KOPT-K1 (cell line): ENCODE results near the gene SERHL2.
A peak's percentile ranks its signal among the peaks of the same experiment; 100 is the strongest.

Source experiments
- H3K27ac ChIP-seq: fragments of 200-600 bp; sonication (generic); 2 replicates; pipeline ENCODE4 v1.5.1; 2016; ENCODE audit warnings: antibody characterized with exemption, mild to moderate bottlenecking, low read depth, low read length; ENCODE audit not compliant: poor library complexity, severe bottlenecking
- H3K36me3 ChIP-seq: fragments of 200-600 bp; sonication (generic); 2 replicates; pipeline ENCODE4 v1.5.1; 2017; ENCODE audit warnings: antibody characterized with exemption, mild to moderate bottlenecking, low read length, moderate library complexity; ENCODE audit not compliant: insufficient read depth
- H3K9me3 ChIP-seq: fragments of 200-600 bp; sonication (generic); 2 replicates; pipeline ENCODE4 v1.5.1; 2017; ENCODE audit warnings: antibody characterized with exemption, low read length, mild to moderate bottlenecking; ENCODE audit not compliant: insufficient read depth, poor library complexity, severe bottlenecking

SERHL2 gene

GRCh38 chr22:42617155-42617983 is 63.6 kb downstream of the SERHL2 start:
- Histone ChIP-seq H3K9me3 (no peaks in the 10 kb centered on the region), H3K27ac (peak overlapping the region; percentile 4), H3K36me3 (peaks cover 33% of the 10 kb centered on the region)

- no peaks in the 10 kb centered on the region for H3K9me3 ChIP-seq
- H3K36me3 ChIP-seq, result peaks cover 41% of the 10 kb centered on the region
- no peak overlapping the region for H3K27ac ChIP-seq
Measured at GRCh38 chr22:42619261-42620063, 65.7 kb downstream of the SERHL2 start.

GRCh38 chr22:42620084-42620483 is 66.3 kb downstream of the SERHL2 start:
- Histone ChIP-seq H3K27ac (no peak overlapping the region), H3K36me3 (peaks cover 42% of the 10 kb centered on the region), H3K9me3 (no peaks in the 10 kb centered on the region)

GRCh38 chr22:42621505-42622002 is 67.8 kb downstream of the SERHL2 start:
- peaks cover 53% of the 10 kb centered on the region for H3K36me3 ChIP-seq
- no peak overlapping the region for H3K27ac ChIP-seq
- no peaks in the 10 kb centered on the region for H3K9me3 ChIP-seq

GRCh38 chr22:42622061-42622710 is 68.4 kb downstream of the SERHL2 start:
- Histone ChIP-seq H3K36me3 (peaks cover 59% of the 10 kb centered on the region), H3K27ac (no peak overlapping the region), H3K9me3 (no peaks in the 10 kb centered on the region)

- H3K36me3 ChIP-seq, result peaks cover 70% of the 10 kb centered on the region
Measured at GRCh38 chr22:42623301-42623751, 69.6 kb downstream of the SERHL2 start.

More at GRCh38 chr22:42623301-42623751, 69.6 kb downstream of the SERHL2 start:
- Histone ChIP-seq H3K9me3 (no peaks in the 10 kb centered on the region), H3K27ac (no peak overlapping the region)
